Lower lobe of right lung (tissue), 2 donors: Measurements from ENCODE around the gene ACCSL. TPM values are rescaled to one million over a fixed set of nuclear protein-coding genes. Genes with fewer than 3 reads are reported as not detected.

Experiments used
- ATAC-seq, 2 donors: fragments of 200-7000 bp; cut with Tn5 transposase; one replicate each; pipeline ENCODE4 v1.9.1; 2020 to 2022; ENCODE audit warnings: mild to moderate bottlenecking in 2 of 2, moderate library complexity in 2 of 2
- DNase-seq: peaks from one replicate; pipeline ENCODE4 v3.0.0-alpha.2; 2020
- H3K27ac ChIP-seq: fragments of 200-600 bp; one replicate; pipeline ENCODE4 v1.8.0; 2022
- H3K27me3 ChIP-seq: fragments of 200-600 bp; one replicate; pipeline ENCODE4 v1.8.0; 2022; ENCODE audit warnings: low read depth
- H3K36me3 ChIP-seq: fragments of 200-600 bp; one replicate; pipeline ENCODE4 v1.8.0; 2022; ENCODE audit warnings: mild to moderate bottlenecking
- H3K4me1 ChIP-seq: fragments of 200-600 bp; one replicate; pipeline ENCODE4 v1.8.0; 2022
- H3K4me3 ChIP-seq: fragments of 200-600 bp; one replicate; pipeline ENCODE4 v1.8.0; 2022; ENCODE audit warnings: mild to moderate bottlenecking
- H3K9me3 ChIP-seq: fragments of 200-600 bp; one replicate; pipeline ENCODE4 v1.8.0; 2022
- CTCF ChIP-seq: fragments of 200-600 bp; IDR thresholded peaks from one replicate; pipeline ENCODE4 v1.8.0; 2022; ENCODE audit warnings: antibody characterized with exemption, mild to moderate bottlenecking
- intact Hi-C: fragments of 100-400 bp; cut with DNase I; formaldehyde crosslinking; loops from one replicate; pipeline ENCODE4 v1.11.0; 2022
- total RNA-seq: library from RNA; stranded (reverse); fragmentation: NEBNext Ultra II Directional; extraction: Animal tissue kit (Norgen Biotek cat#: 25700); gene quantifications from one replicate; pipeline ENCODE4 v1.2.1, GENCODE V29; 2021
- donor health status: DM: no; HTN: yes; CAD: no; lungs with severe emphysema.

Gene ACCSL
- total RNA-seq, 1 donor from 2014 or later, result not detected

- ATAC-seq (no peak), DNase-seq (no peak)
- H3K27me3 ChIP-seq, result no peaks in the 10 kb centered on the region
- no peaks in the 10 kb centered on the region for H3K9me3 ChIP-seq
- no peak for TF ChIP-seq CTCF
- H3K36me3 ChIP-seq, result no peaks in the 10 kb centered on the region
- no peaks in the 10 kb centered on the region for H3K4me1 ChIP-seq
- H3K27ac ChIP-seq, result no peak overlapping the region
- intact Hi-C loops, result no loop called here
- no peak overlapping the region for H3K4me3 ChIP-seq
Measured at GRCh38 chr11:44088871-44089270, 41.1 kb downstream of the ACCSL start.

- no peak overlapping the region for H3K27ac ChIP-seq
- H3K9me3 ChIP-seq, result no peaks in the 10 kb centered on the region
- intact Hi-C loops, result no loop called here
- no peak for DNase-seq
- peaks cover 5% of the 10 kb centered on the region for H3K4me1 ChIP-seq
- H3K36me3 ChIP-seq, result no peaks in the 10 kb centered on the region
- H3K4me3 ChIP-seq, result no peak overlapping the region
- no peak for ATAC-seq
- TF ChIP-seq CTCF, result no peak
- H3K27me3 ChIP-seq, result no peaks in the 10 kb centered on the region
Measured at GRCh38 chr11:44090539-44090938, 42.8 kb downstream of the ACCSL start.

GRCh38 chr11:44094260-44094868, 46.6 kb downstream of the ACCSL start:
- no peak overlapping the region for H3K4me3 ChIP-seq
- intact Hi-C loops, result no loop called here
- no peaks in the 10 kb centered on the region for H3K36me3 ChIP-seq
- H3K27ac ChIP-seq, result no peak overlapping the region
- H3K4me1 ChIP-seq, result peaks cover 15% of the 10 kb centered on the region
- ATAC-seq (peak; percentile 65 to 72), DNase-seq (no peak)
- H3K9me3 ChIP-seq, result no peaks in the 10 kb centered on the region
- TF ChIP-seq CTCF, result peak; percentile 81
- no peaks in the 10 kb centered on the region for H3K27me3 ChIP-seq

- no peaks in the 10 kb centered on the region for H3K27me3 ChIP-seq
- TF ChIP-seq CTCF, result peak; percentile 94
- peak within 1 kb of the TSS; percentile 82 for H3K27ac ChIP-seq
- intact Hi-C loops, result no loop called here
- peaks cover 15% of the 10 kb centered on the region for H3K4me1 ChIP-seq
- DNase-seq (peak; percentile 94), ATAC-seq (peak; percentile 97 to 99)
- H3K9me3 ChIP-seq, result no peaks in the 10 kb centered on the region
- peak within 1 kb of the TSS; percentile 91 for H3K4me3 ChIP-seq
- H3K36me3 ChIP-seq, result peaks cover 4% of the 10 kb centered on the region
Measured at GRCh38 chr11:44095506-44096359, 48.0 kb downstream of the ACCSL start, which contains the start of gene EXT2. Gene EXT2 (plus strand): TSS chr11:44095678. CDS start chr11:44107713, 12,035 bp downstream.

GRCh38 chr11:44096360-44097185, 48.8 kb downstream of the ACCSL start:
- no peaks in the 10 kb centered on the region for H3K27me3 ChIP-seq
- H3K4me1 ChIP-seq, result peaks cover 15% of the 10 kb centered on the region
- DNase-seq, result no peak
- peak overlapping the region; percentile 91 for H3K4me3 ChIP-seq
- H3K9me3 ChIP-seq, result no peaks in the 10 kb centered on the region
- ATAC-seq, result peak in 1 of 2 donors; percentile 39
- TF ChIP-seq CTCF, result no peak
- intact Hi-C loops, result no loop called here
- H3K27ac ChIP-seq, result no peak overlapping the region
- peaks cover 5% of the 10 kb centered on the region for H3K36me3 ChIP-seq
